Pancreas (tissue), 10 donors: ENCODE measurements around the gene RBBP8. TPM values are rescaled to one million over a fixed set of nuclear protein-coding genes. Genes with fewer than 3 reads are reported as not detected.

Experiments
- ATAC-seq, 4 donors: fragments of 200-7000 bp; cut with Tn5 transposase; one replicate each; pipeline versions ENCODE4 v1.8.0 to v1.9.1; 2020; ENCODE audit warnings: mild to moderate bottlenecking in 4 of 4, moderate library complexity in 4 of 4
- DNase-seq, 6 donors: peaks; one replicate each; pipeline ENCODE4 v3.0.0-alpha.2; 2020
- FAIRE-seq: peaks from 2 replicates; lab custom pipeline; 2012; peaks lifted over from hg19 to GRCh38; lab: Jason Lieb, UNC
- H3K27ac ChIP-seq, 4 donors: fragments of 200-600 bp; sonication (generic); 1 replicate in 3 of 4; 2 replicates in 1 of 4; pipeline versions ENCODE4 v1.5.0 to v1.8.0; 2020
- H3K27me3 ChIP-seq, 4 donors: fragments of 200-600 bp; one replicate each; pipeline ENCODE4 v1.8.0; 2021
- H3K36me3 ChIP-seq, 3 donors: fragments of 200-600 bp; sonication (generic) in 1 of 3; one replicate each; pipeline versions ENCODE4 v1.5.0 to v1.8.0; 2020 to 2021
- H3K4me1 ChIP-seq, 3 donors: fragments of 200-600 bp; one replicate each; pipeline ENCODE4 v1.8.0; 2021
- H3K4me3 ChIP-seq, 4 donors: fragments of 200-600 bp; sonication (generic) in 2 of 4; one replicate each; pipeline versions ENCODE4 v1.5.0 to v1.8.0; 2020 to 2021
- H3K9me3 ChIP-seq, 4 donors: fragments of 200-600 bp; one replicate each; pipeline ENCODE4 v1.8.0; 2021
- CTCF ChIP-seq, 4 donors: fragments of 200-600 bp; sonication (generic) in 3 of 4; IDR thresholded peaks; one replicate each; pipeline versions ENCODE4 v1.5.0 to v1.8.0; 2021; ENCODE audit warnings: antibody characterized with exemption in 4 of 4
- WGBS, 2 donors: extraction: QIAGEN DNeasy Blood & Tissue Kit; methylation state at CpG; one replicate each; pipeline ENCODE4 v1.1.7; 2013; 5-methylcytosine and 5-hydroxymethylcytosine counted together
- intact Hi-C, 3 donors: fragments of 100-400 bp; cut with DNase I; formaldehyde crosslinking; loops; one replicate each; pipeline versions ENCODE4 v1.11.1 to v1.14.2; 2022
- polyA plus RNA-seq, 2 donors: library from polyadenylated mRNA; stranded (reverse); fragments of 200-250 nt; gene quantifications; one replicate each; pipeline ENCODE4 v1.2.3, GENCODE V29; 2013
- total RNA-seq, 6 donors: library from RNA; stranded (reverse); fragmentation: NEBNext Ultra II Directional in 4 of 6; extraction: Animal tissue kit (Norgen Biotek cat#: 25700) in 4 of 6; gene quantifications; one replicate each; pipeline versions ENCODE4 v1.2.1 to v1.2.4, GENCODE V29; 2021 to 2023
- donor health status: healthy with polysubstance abuse.
- donor health status: DM: no; HTN: no; CAD: no; lungs with moderate emphysema.
- donor health status: DM: no; HTN: no; CAD: no.
- donor health status: control.
- donor health status: control.
- donor health status: Bipolar disorder and iron deficiency.
- donor health status: DM: yes; HTN: yes; CAD: no.
- donor health status: DM: no; HTN: no; CAD: no.
- donor health status: DM: no; HTN: no; CAD: no.
- donor health status: DM: yes; HTN: yes; CAD: no.

RBBP8 gene
- total and polyA plus RNA-seq, 8 donors, result 10.9 to 32.7 (median 19.0) TPM

GRCh38 chr18:22988208-22988607 lies 55.1 kb downstream of the RBBP8 start:
- Histone ChIP-seq H3K9me3 (no peaks in the 10 kb centered on the region), H3K27me3 (no peaks in the 10 kb centered on the region), H3K27ac (no peak overlapping the region), H3K36me3 (peaks cover 0 to 27% (median 7%) of the 10 kb centered on the region in 3 donors), H3K4me3 (no peak overlapping the region), H3K4me1 (no peaks in the 10 kb centered on the region)
- ATAC-seq (no peak), FAIRE-seq (no peak), DNase-seq (no peak)
- WGBS, 2 donors, result 95% methylated on average over 3 of the region's 3 CpGs
- no peak for TF ChIP-seq CTCF (IDR thresholded peaks at IDR 0.05)
- intact Hi-C loops, result loop anchor here in 2 of 3 donors (10.0 kb wide), 2 partner anchors 153 to 183 kb away; no protein-coding TSS in a partner anchor

GRCh38 chr18:22998344-22998743 lies 65.2 kb downstream of the RBBP8 start:
- 79% methylated on average over 3 of the region's 3 CpGs for WGBS, 2 donors

GRCh38 chr18:22999212-22999611 lies 66.1 kb downstream of the RBBP8 start:
- TF ChIP-seq CTCF (IDR thresholded peaks at IDR 0.05), result no peak
- intact Hi-C loops, result no loop called here
- FAIRE-seq, result no peak
- Histone ChIP-seq H3K27ac (no peak overlapping the region), H3K9me3 (no peaks in the 10 kb centered on the region), H3K4me1 (no peaks in the 10 kb centered on the region), H3K36me3 (peaks cover 0 to 17% (median 11%) of the 10 kb centered on the region in 3 donors), H3K27me3 (no peaks in the 10 kb centered on the region), H3K4me3 (no peak overlapping the region)
- no peak for ATAC-seq
- 80 to 89% methylated on average over 1 of the region's 1 CpG for WGBS, 2 donors
- no peak for DNase-seq

More at GRCh38 chr18:22998344-22998743, 65.2 kb downstream of the RBBP8 start:
- Histone ChIP-seq H3K27me3 (no peaks in the 10 kb centered on the region), H3K9me3 (no peaks in the 10 kb centered on the region), H3K27ac (no peak overlapping the region), H3K4me1 (no peaks in the 10 kb centered on the region), H3K36me3 (peaks cover 0 to 17% (median 11%) of the 10 kb centered on the region in 3 donors), H3K4me3 (no peak overlapping the region)
- TF ChIP-seq CTCF (IDR thresholded peaks at IDR 0.05), result no peak
- DNase-seq (no peak), FAIRE-seq (no peak), ATAC-seq (no peak)
- intact Hi-C loops, result no loop called here

GRCh38 chr18:22999647-23000046 lies 66.5 kb downstream of the RBBP8 start:
- FAIRE-seq (no peak), DNase-seq (no peak), ATAC-seq (no peak)
- Histone ChIP-seq H3K27me3 (no peaks in the 10 kb centered on the region), H3K36me3 (peaks cover 0 to 17% (median 11%) of the 10 kb centered on the region in 3 donors), H3K4me3 (no peak overlapping the region), H3K27ac (no peak overlapping the region), H3K9me3 (no peaks in the 10 kb centered on the region), H3K4me1 (no peaks in the 10 kb centered on the region)
- TF ChIP-seq CTCF (IDR thresholded peaks at IDR 0.05), result no peak
- intact Hi-C loops, result no loop called here
- 84 to 87% methylated on average over 2 of the region's 2 CpGs for WGBS, 2 donors

GRCh38 chr18:23003289-23003688 lies 70.2 kb downstream of the RBBP8 start:
- WGBS, 2 donors, result 72 to 74% methylated on average over 3 of the region's 3 CpGs
- Histone ChIP-seq H3K9me3 (no peaks in the 10 kb centered on the region), H3K36me3 (peaks cover 0 to 11% (median 8%) of the 10 kb centered on the region in 3 donors), H3K27ac (no peak overlapping the region), H3K4me1 (no peaks in the 10 kb centered on the region), H3K27me3 (no peaks in the 10 kb centered on the region), H3K4me3 (no peak overlapping the region)
- intact Hi-C loops, result no loop called here
- no peak for DNase-seq
- FAIRE-seq, result no peak
- no peak for ATAC-seq
- TF ChIP-seq CTCF (IDR thresholded peaks at IDR 0.05), result no peak
